NOMO-1 treated with DMSO at 0.1 percent for 48 hours (cell line): Measurements from ENCODE around the gene XPNPEP3.
"Not testable (repeated sequence)": the region's sequence is repeated elsewhere in the genome, so short reads cannot be mapped to it uniquely, and the experiment has no call there.

Source experiments
- DNase-seq: peaks from one replicate; lab custom pipeline; 2025; ENCODE audit not compliant: unreplicated experiment; lab: John Stamatoyannopoulos, UW

Gene XPNPEP3

DNA sequence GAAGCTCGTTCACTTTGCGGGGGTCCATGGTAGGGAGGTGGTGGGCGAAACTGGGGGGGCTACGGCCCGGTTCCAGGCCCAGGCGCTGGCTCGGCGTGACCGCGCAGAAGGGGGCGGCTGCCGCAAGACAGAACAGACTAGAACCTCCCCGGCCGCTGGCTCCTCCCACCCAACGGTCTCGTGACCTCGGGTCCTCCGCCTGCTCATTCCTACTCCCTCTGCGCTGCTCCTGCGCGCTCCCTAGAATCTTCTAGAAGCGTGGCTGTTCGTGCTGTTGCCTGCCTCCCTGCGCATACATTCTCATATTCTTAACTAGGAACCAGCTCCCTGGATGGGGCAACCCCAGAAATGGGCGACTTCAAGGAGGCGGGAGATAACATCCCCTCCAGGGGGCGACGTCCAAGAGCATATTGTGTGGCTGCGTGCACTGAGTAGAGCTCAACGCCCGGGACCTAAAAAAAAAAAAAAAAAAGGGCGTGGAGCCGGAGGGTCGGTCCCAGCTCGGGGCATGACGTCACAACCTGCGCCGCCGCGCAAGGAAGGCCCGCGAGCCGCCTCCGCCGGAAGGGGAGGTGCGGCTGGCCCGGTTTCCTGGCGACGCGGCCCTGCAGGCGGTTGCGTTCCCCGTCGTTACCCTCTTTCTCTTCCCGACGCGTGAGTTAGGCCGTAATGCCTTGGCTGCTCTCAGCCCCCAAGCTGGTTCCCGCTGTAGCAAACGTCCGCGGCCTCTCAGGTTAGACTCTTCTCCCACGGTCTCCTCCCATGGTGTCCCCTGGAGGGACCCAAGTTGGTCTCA lies at the start of gene XPNPEP3, which contains the start of gene ST13:
Gene XPNPEP3, plus strand, starts transcription at position 636 of the 796 bp plus-strand sequence. Its CDS starts 34 bp downstream, at position 670.
Gene ST13, minus strand, starts transcription at position 127 of the 796 bp plus-strand sequence. Its CDS starts 99 bp downstream, at position 28.
- peak; percentile 92 for DNase-seq

DNA sequence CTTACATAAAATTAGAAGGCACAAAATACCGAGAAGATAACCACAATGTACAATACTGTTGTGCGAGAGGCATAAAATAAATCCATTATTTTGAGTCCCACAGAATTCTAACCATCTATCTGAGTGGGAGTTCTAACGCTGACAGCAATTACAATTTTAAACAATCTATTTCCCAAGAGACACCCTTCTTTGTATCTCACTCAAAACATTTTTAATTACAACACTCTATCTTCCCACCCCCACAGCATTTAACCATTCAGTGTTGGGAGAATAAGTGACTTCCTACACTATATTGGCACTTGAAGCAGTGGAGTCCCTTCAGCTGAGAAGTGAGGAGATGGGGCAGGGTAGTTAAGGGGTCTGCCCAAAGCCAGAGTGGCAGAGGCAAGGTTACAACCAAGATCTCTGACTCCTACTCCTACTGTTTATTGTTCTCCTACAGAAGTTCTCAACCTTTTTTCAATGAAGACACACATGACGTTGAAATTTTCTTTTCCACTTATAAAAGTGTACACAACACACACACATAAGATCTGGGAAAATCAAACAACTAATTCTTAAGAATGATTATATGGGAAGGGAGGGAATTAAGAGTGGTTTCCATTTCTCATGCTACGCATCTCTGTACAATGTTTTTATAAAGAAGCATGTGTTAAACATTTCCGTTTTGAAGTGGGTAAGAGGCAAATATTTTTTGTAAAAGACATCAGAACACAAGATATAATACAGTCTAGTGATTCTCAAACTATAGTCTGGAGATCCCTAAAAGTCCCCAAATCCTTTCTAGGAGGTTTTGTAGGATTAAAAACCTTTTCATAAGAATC lies 48.7 kb upstream of the XPNPEP3 start:
- DNase-seq: no peak

DNA sequence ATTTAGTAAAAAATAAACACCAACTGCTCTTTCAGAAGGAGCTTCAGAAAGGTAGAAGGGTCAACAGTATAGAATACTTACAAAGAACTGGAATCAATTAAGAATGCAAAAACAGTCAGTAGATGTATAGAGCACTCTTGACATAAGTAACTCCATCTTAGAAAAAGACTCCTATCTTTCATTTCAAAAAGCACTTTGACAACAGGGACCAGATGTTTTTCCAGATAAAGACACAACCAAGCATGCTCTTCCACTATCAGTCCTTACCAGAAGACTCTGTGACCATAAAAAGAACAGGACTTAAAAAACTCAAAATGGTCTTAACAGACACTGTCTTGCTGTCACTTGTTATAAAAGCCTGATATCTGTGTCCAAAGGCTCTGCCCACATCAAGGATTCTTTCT lies 43.0 kb upstream of the XPNPEP3 start:
- DNase-seq: no peak

DNA sequence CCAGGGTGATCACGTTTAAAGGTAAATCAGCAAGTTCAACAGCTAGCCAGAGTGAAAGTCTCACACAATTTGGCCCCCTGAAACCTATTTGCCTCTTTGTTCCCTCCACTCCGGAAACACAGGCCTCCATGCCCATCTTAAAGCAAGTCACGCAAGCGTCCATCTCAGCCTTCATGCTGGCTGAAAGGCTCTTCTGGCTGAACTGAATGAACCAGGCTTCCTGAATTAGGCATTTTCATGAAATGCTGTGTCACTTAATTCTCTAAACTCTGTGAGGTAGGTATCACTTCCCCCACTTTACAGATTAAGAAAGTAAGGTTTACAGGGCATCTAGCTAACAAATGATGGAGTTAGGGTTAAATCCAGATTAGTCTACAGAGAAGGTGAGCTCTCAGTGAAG lies 39.2 kb upstream of the XPNPEP3 start:
- DNase-seq: no peak

DNA sequence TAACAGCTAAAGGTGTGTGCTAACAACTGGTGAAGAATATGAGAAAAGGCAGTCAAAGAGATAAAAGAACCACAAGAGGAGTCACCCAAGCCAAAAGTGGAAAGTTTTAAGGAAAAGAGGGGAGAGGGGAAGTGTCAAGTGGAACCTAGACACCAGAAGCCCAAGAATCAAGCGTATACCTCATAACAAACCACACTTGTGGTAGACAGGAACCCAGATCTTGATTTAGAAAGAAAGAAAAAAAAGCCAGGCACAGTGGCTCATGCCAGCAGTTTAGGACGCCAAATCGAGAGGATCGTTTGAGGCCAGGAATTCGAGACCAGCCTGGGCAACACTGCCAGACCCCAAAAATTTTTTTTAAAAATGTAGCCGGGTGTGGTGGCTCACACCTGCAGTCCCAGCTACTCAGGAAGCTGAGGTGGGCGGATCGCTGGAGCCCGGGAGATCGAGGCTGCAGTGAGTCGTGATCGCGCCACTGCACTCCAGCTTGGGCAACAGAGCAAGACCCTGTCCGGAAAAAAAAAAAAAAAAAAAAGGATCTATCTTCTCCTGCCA lies 38.7 kb upstream of the XPNPEP3 start:
- peak; percentile 20 for DNase-seq

DNA sequence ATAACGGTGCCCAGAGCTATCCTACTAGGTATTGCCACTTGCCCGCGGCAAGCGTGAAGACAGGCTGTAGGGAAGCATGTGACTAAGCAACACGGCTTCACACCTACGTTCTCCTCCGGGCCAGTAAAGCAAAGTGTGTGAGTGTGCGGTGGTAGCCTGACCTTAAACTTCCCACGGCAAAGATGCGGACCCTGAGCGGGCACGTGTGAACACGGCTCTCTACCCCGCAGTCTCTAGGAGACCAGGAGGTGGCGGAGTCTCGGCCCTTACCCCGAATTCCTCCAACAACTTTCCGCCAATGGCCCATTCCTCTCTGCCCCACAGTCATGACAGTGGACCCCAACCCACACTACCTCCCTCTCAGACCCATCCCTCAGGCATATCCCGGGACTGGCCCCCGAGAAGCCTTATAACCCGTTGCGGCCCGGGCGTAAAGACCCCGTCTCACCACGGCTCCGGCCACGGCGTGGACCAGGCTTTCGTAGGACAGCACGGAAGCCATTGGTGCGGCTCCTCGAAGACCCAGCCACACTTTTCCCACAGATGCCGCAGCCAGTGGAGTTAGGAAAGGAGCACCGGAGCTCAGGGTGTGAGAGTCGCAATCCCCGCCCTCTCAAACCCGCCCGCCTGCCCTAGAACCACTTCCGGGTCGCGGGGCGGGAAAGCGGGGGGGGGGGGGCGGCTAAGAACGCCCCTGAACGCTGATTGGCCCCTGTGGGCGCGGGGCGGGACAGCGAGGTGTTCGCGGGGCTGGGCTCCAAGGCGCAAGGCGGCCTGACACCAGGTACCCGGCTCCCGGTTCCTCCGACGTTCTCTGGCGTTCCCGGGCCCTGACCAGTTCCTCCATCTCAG lies 38.0 kb upstream of the XPNPEP3 start, which contains the start of gene SLC25A17:
Gene SLC25A17, minus strand, starts transcription at position 600 of the 852 bp plus-strand sequence. Its CDS starts 98 bp downstream, at position 502.
- DNase-seq: peak; percentile 80

DNA sequence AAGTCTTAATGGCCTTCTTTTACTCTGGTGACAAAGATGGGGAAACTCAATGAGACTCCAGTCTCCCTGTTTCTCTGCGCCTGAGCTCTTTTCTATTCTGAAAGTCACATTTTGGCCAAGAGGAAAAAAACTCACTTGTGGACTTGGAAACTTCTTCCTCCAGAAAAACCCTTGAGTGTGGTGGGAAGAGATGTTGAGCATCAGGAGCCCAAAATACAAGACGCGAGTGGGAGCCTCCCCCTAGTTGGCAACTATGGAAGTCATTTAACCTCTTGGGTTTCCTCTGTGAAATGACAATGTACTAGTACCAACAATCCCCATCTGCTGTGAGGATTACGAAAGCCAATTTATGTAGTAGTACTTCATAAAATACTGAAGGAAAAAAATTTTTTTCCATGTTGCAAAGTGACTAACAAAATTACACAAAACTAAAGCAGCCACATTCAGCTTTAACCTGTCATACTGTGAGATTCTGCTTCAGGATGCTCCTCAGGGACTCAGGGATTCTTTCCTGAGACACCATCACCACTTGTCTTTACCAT lies 37.3 kb upstream of the XPNPEP3 start:
- DNase-seq: peak; percentile 37

DNA sequence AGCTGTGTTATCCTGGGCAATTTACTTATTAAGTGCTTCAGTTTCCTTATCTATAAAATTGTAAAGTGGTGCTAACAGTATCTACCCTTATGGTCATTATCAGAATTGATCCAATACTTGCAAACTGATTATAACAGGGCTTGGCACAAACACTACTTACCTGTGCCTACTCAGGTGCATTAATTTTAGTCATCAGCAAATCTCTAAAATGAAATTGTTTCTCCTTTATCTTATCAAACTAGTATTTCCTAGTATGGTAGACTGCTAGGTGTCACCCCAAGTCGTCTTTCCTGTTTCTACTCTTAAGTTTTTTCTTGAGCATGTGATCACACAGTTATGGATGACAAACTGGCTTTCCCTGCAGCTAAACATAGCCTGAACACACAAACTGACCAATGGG lies 33.5 kb upstream of the XPNPEP3 start:
- DNase-seq: no peak

DNA sequence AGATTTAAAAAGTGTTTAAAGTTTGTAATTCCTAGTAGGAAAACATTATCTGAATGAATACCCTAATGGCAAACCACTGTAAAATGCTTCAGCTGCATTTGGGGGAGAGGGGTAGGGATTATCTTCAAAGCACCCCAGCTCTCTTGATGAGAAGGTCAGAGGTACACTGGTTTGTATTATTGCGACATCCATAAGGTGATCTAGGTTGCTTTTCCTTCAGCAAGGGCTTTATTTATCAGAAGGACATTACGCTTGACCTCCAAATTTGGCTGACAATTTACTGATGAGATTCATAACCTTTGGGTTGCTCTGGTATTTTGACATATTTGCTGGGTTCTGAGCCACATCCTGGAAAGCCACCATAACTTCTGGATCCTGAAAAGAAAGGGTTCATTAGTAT lies 30.7 kb upstream of the XPNPEP3 start:
- DNase-seq: not testable (repeated sequence)

DNA sequence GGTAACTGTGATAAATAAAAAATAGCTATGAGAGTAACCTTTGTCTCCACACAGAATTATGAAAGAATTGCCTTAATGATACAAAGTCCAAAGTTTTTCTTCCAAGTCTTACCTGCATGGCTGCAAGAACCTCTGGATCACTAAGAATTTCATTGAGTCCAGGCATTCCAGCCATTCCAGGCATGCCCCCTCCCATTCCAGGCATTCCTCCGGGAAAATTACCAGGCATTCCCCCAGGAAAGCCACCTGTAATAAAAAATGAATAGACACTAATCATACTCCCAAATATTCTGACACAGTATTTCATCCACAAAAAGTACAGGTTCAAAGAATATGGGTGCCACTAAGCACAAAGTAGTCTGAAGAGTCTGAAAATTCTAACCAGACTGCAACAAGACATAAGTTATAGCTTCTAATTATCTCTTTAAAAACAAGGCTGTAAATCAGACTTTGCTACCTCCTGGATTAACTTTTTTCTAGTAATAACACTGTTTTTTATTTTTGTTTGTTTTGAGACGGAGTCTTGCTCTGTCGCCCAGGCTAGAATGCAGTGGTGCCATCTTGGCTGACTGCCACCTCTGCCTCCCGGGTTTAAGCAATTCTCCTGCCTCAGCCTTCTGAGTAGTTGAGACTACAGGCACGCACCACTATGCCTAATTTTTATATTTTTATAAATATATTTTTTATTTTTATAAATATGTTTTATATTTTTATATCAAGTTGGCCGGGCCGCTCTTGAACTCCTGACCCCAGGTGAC lies 29.8 kb upstream of the XPNPEP3 start:
- DNase-seq: no peak

DNA sequence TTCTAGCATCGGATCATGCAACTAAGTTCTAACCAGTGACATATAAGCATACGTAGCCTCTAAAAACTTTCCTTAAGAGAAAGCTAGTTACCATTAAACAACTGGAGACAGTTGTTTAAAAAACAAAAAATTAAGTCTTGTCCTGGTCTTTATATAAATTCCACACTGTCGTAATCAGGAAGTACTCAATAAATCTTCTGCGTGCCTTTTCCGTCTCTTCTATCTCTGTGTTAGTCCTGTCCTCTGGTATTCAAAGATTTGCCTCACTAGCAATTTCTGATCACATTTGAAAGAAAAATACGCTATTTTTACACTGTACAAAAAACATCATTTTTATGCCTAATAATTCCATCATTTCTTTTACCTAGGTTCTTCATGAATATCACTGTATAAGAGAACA lies 27.8 kb upstream of the XPNPEP3 start:
- DNase-seq: no peak

DNA sequence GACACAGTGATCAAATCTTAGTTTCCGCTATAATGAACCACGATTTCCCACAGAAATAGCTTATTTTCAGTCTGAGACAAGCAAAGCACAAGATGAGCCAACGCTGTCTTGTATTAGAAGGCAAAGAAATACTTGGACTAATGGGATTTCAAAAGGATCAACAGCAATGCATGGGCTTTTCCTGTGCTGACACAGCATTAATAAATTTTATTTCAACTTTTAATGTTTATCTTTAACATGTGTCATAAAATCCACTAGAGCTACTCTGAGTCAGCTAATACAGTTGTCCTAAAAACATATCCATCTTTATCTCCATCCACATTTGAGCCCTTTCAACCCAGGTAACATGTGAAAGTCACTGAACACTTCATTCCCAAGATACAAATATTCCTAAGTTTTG lies 22.3 kb upstream of the XPNPEP3 start:
- no peak for DNase-seq

DNA sequence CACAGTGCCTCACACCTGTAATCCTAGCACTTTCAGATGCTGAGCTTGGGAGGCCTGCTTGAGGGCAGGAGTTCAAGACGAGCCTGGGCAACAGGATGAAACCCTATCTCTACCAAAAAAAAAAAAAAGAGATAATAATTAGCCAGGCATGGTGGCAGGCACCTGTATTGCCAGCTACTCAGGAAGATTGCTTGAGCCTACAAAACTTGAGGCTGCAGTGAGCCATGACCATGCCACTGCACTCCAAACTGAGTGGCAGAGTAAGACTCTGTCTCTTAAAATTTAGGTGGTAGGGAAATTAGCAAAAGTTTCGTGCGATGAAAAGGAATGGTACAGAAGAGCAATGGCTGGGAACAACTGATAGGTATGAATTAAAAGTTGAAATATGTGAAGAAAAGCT lies 18.5 kb upstream of the XPNPEP3 start:
- DNase-seq: no peak

DNA sequence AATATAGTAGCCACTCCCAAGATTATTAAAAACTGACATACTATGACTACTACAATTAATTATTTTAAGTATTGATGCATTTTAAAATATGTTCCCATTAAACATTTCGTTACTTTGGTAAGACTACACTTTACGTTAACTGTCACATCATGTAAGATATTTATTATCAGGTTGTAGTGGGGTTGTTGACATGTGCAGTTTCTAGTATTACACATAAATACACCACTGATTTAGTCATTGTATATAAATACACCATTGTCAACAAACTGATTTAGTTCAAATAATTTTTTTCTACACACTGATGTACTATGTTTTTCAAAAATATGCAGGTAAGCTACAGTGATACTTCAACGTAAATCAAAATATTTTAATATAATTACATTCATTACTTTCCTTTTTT lies 12.0 kb upstream of the XPNPEP3 start:
- DNase-seq: no peak

DNA sequence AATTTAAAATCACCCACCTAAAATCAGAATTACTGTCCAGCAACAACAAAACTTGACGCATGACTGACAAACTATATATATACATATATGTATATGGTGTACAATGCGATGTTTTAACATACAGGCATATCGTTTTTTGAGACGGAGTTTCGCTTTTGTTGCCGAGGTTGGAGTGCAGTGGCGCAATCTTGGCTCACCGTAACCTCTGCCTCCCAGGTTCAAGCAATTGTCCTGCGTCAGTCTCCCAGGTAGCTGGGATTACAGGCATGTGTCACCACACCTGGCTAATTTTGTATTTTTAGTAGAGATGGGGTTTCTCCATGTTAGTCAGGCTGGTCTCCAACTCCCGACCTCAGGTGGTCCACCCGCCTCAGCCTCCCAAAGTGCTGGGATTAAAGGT lies 11.1 kb upstream of the XPNPEP3 start:
- DNase-seq: not testable (repeated sequence)

DNA sequence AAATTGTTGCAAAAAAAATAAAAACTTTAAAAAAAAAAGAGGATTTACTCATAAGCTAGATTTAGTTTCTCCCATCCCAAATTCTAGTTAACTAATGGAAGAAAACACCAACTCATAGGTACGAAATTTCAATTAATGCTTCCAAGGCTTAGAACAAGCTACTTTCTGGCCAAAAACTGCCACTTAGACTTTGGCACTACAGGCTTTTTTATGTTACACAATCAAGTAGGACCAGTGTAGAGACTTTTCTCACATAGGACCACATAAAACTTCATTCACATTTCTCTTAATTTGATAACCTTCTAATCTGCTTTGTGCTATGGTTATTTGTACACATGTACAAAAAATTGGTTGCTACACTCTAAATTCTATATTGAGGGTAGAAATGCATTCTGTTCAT lies 3.6 kb upstream of the XPNPEP3 start:
- DNase-seq: no peak

DNA sequence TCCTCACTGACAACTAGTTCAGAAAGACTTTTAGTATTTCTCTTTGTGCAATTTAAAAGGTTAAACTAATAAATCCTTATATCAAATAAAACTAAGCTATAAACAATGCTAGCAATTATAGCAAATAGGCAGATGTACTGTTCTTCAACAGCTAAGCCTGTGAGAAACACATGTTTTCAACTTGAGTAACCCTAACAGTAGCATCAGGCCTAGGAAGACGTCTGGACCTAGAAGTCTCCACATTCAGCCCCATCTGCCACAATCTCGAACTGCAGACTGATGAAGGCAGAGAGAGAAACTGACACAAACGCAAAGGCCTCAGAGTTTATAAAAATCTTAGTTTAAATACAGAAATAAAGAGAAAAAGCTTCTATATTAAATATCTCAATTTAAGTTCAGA lies 3.0 kb upstream of the XPNPEP3 start:
- DNase-seq: no peak

DNA sequence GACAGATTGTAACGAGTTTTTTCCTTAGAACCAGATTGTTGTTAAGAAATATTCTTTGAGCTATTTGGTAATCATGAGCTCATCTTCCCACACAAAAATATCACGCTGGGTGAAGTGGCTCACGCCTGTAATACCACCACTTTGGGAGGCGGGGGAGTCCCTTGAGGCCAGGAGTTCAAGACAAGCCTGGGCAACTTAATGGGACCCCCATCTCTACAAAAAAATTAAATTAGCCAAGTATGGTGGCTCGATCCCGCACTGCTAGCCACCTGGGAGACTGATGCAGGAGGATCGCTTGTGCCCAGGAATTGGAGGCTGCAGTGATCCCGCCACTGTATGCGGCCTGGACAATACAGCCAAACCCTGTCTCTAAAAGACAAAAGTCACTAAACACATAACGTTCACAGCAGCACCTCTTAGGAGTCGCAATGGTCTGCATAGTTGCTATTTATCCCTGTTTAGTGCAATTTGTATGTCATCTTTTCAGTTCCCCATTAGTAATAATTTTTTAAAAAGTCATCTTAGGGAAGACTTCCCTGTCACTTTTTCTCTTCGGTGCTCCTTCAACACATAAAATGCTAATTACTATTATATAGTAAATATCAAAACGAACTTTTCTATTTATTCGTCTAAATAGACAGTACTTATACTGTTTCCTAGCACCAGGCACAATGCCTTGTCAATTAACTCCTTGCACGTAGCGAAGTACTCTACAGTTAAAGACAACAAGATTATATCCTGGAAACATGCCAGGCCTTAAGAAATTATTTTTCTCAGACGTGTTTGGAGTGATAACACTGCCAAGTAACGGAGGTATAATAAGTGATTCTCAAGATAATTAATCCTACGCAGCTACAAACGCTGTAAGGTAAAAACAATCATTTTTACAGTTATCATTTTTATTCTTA lies 1.6 kb upstream of the XPNPEP3 start:
- DNase-seq: peak; percentile 13
